ENCODE measurements around the gene CHST15. TPM values are rescaled to one million over a fixed set of nuclear protein-coding genes. Genes with fewer than 3 reads are reported as not detected.

The CHST15 gene
- total and polyA plus RNA-seq, 12 donors, result 5.2 to 54.5 (median 29.2) TPM

DNA sequence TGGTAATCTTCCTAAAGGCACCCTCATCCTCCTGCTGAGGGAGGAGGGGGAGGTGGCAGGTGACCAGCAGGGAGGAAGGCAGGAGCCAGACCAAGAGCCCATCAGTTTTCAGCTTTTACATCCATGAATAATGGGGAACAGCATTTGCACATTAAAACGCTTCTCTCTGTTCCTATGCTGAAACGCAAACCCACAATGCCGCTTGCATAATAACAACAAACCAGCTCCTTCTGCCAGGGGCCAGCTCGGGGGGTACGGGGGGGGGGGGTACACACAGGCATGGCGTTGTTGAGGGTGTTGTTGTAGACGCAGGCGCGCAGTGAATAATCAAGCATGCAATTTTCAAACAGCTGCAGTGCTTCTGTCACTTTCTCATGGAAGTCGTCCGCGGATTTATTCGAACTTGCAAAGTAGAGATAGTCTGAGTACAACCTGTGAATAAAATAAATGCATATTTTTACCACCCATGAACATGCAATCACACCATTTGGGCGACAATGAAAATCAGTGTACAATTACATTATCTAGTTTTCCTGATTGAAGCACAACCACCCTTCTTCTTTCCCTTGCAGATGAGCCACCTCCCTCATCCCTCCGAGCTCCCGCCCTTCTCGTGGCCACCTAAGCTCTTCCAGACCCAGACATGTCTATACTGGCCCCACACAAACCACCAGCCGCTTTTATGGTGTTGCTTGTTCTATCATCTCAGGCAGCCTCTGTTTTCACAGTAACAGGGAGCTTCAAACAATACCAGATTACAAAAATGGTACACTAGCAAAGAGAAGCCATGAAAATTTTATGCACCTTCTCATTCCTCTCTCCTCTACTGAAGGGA, 72.2 kb downstream of the CHST15 start:
- peaks cover 0 to 3% of the 10 kb centered on the region in 2 donors for H3K4me1 ChIP-seq (replicated peaks in 1 of 2)
- no peak overlapping the region for H3K4me3 ChIP-seq
- peaks cover 0 to 20% of the 10 kb centered on the region in 2 donors for H3K36me3 ChIP-seq (replicated peaks in 1 of 2)
- H3K27ac ChIP-seq, result no peak overlapping the region
- intact Hi-C loops (cut with DNase I), result no loop called here
- WGBS, 4 donors, result 54 to 66% (median 55%) methylated on average over 18 of the region's 18 CpGs
- no peaks in the 10 kb centered on the region for H3K27me3 ChIP-seq
- DNase-seq, result no peak
- no peak for TF ChIP-seq POLR2A (IDR thresholded peaks at IDR 0.05)
- no peak for TF ChIP-seq CTCF (IDR thresholded peaks at IDR 0.05)
- H3K9me3 ChIP-seq (replicated peaks in 1 of 3), result no peaks in the 10 kb centered on the region

GRCh38 chr10:124019886-124020797, 73.3 kb downstream of the CHST15 start:
- H3K4me1 ChIP-seq (replicated peaks in 1 of 2), result no peaks in the 10 kb centered on the region
- no peaks in the 10 kb centered on the region for H3K27me3 ChIP-seq
- no peak overlapping the region for H3K4me3 ChIP-seq
- H3K27ac ChIP-seq, result no peak overlapping the region
- TF ChIP-seq CTCF (IDR thresholded peaks at IDR 0.05) (no peak), POLR2A (IDR thresholded peaks at IDR 0.05) (no peak)
- no peaks in the 10 kb centered on the region for H3K9me3 ChIP-seq (replicated peaks in 1 of 3)
- no peak for DNase-seq
- intact Hi-C loops (cut with DNase I), result no loop called here
- 69 to 86% (median 79%) methylated on average over 12 to 13 of the region's 13 CpGs for WGBS, 4 donors
- peaks cover 0 to 20% of the 10 kb centered on the region in 2 donors for H3K36me3 ChIP-seq (replicated peaks in 1 of 2)

DNA sequence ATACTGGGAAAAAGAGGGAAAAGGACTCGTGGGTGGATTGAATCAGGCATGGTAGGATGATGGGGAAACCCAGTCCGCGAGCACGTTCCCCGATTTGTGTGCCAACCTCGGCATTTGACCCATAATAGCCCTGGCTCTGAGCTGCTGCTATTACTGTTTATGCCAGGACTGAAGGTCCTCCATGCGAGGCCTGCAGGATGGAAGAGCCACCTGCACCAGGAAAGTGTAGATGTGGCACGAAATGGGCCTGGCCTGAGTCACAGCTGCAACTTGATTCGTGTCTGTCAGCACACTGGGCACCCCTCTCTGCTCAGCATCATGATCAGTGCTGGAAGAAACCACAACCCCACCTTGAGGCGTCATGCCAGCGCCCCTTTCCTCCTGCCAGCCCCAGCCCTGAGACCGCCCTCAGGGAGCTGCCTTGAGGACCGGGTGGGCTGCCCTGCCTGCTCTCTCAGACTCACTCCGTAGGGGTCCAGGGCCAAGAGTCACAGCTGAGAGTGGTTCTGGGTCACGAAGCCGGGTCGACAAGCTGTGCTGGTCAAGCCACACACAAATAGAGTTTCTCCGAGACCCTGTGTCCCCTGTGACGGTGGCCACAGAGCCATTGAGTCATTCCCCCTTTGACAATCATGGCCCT, 74.4 kb downstream of the CHST15 start:
- intact Hi-C loops (cut with DNase I), result no loop called here
- WGBS, 4 donors, result 83 to 89% (median 87%) methylated on average over 14 to 19 of the region's 19 CpGs
- H3K4me3 ChIP-seq, result no peak overlapping the region
- H3K36me3 ChIP-seq (replicated peaks in 1 of 2), result peaks cover 0 to 20% of the 10 kb centered on the region in 2 donors
- no peaks in the 10 kb centered on the region for H3K27me3 ChIP-seq
- no peaks in the 10 kb centered on the region for H3K9me3 ChIP-seq (replicated peaks in 1 of 3)
- H3K27ac ChIP-seq, result no peak overlapping the region
- no peak for TF ChIP-seq CTCF (IDR thresholded peaks at IDR 0.05)
- TF ChIP-seq POLR2A (IDR thresholded peaks at IDR 0.05), result no peak
- no peak for DNase-seq
- H3K4me1 ChIP-seq (replicated peaks in 1 of 2), result no peaks in the 10 kb centered on the region

DNA sequence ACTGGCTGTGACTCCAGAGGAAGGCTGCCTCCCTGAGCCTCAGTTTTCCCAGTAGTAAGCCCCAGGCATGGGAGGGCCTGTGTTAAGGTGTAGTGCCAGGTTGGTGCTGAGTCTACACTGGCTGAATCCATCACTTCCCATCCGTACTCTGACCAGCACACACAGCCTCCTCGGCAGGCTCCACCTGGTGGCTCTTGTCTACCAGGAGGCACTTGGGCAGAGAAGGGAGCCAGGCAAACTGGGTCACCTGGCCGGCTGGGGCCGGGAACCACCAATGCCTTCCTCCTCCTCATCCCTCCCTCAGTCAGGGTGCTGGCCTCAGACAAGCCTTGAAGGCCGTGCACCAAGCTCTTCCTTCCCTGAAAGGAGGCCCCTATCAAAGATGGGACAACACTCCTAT, 75.7 kb downstream of the CHST15 start:
- DNase-seq, result no peak
- WGBS, 4 donors, result 77 to 87% (median 80%) methylated on average over 5 of the region's 5 CpGs
- intact Hi-C loops (cut with DNase I), result no loop called here
- no peak overlapping the region for H3K27ac ChIP-seq
- TF ChIP-seq POLR2A (IDR thresholded peaks at IDR 0.05), result no peak
- TF ChIP-seq CTCF (IDR thresholded peaks at IDR 0.05), result no peak
- no peaks in the 10 kb centered on the region for H3K27me3 ChIP-seq
- peaks cover 0 to 20% of the 10 kb centered on the region in 2 donors for H3K36me3 ChIP-seq (replicated peaks in 1 of 2)
- H3K4me1 ChIP-seq (replicated peaks in 1 of 2), result no peaks in the 10 kb centered on the region
- no peaks in the 10 kb centered on the region for H3K9me3 ChIP-seq (replicated peaks in 1 of 3)
- no peak overlapping the region for H3K4me3 ChIP-seq

Measured in adrenal gland (tissue), 12 donors.